GM12874 (cell line): ENCODE results near the gene RELN.

Experiments used
- CTCF ChIP-seq: IDR thresholded peaks from 2 replicates; pipeline ENCODE4 v1.5.1; 2011; ENCODE audit warnings: low read depth, mild to moderate bottlenecking, control low read depth, low read length, moderate library complexity; ENCODE audit not compliant: insufficient read depth

RELN gene

GRCh38 chr7:103940382-103941268, 48.8 kb downstream of the RELN start:
- TF ChIP-seq CTCF, result no peak

- TF ChIP-seq CTCF, result no peak
These were observed 51.8 kb downstream of the RELN start for GRCh38 chr7:103937680-103938079.

GRCh38 chr7:103936558-103936957, 52.9 kb downstream of the RELN start:
- no peak for TF ChIP-seq CTCF

GRCh38 chr7:103934508-103934907, 55.0 kb downstream of the RELN start:
- no peak for TF ChIP-seq CTCF

GRCh38 chr7:103932389-103932788, 57.1 kb downstream of the RELN start:
- TF ChIP-seq CTCF, result no peak

- TF ChIP-seq CTCF, result no peak
These were observed 59.6 kb downstream of the RELN start for GRCh38 chr7:103929901-103930311.

GRCh38 chr7:103928581-103928980, 60.9 kb downstream of the RELN start:
- no peak for TF ChIP-seq CTCF
